Karpas-422 (cell line): ENCODE data around the gene SEMA4C. TPM values are rescaled to one million over a fixed set of nuclear protein-coding genes. Genes with fewer than 3 reads are reported as not detected.
A peak's percentile ranks its signal among the peaks of the same experiment; 100 is the strongest.

Source experiments
- DNase-seq: peaks from one replicate; pipeline ENCODE4 v3.0.0-alpha.2; 2015
- H2AFZ ChIP-seq: fragments of 200-600 bp; sonication (generic); 2 replicates; pipeline ENCODE4 v1.6.1; 2014; ENCODE audit warnings: antibody characterized with exemption, low read length, mixed read lengths
- H3K27ac ChIP-seq: fragments of 200-600 bp; sonication (generic); 2 replicates; pipeline ENCODE4 v1.5.1; 2014; ENCODE audit warnings: mild to moderate bottlenecking, low read length, moderate library complexity
- H3K27me3 ChIP-seq: fragments of 200-600 bp; sonication (generic); 2 replicates; pipeline ENCODE4 v1.6.1; 2014; ENCODE audit warnings: low read length, mixed read lengths
- H3K36me3 ChIP-seq: fragments of 200-600 bp; sonication (generic); 2 replicates; pipeline ENCODE4 v1.6.1; 2014; ENCODE audit warnings: low read length, mixed read lengths; ENCODE audit not compliant: insufficient read depth
- H3K4me1 ChIP-seq: fragments of 200-600 bp; sonication (generic); 2 replicates; pipeline ENCODE4 v1.6.1; 2014; ENCODE audit warnings: mild to moderate bottlenecking, low read length, mixed read lengths
- H3K4me2 ChIP-seq: fragments of 200-600 bp; sonication (generic); 2 replicates; pipeline ENCODE4 v1.6.1; 2014; ENCODE audit warnings: low read length, low read depth, mild to moderate bottlenecking; ENCODE audit not compliant: poor library complexity, severe bottlenecking
- H3K4me3 ChIP-seq: fragments of 200-600 bp; sonication (generic); 2 replicates; pipeline ENCODE4 v1.5.1; 2014; ENCODE audit warnings: mild to moderate bottlenecking, antibody characterized with exemption, low read length, mixed read lengths
- H3K79me2 ChIP-seq: fragments of 200-600 bp; sonication (generic); 2 replicates; pipeline ENCODE4 v1.6.1; 2014; ENCODE audit warnings: mild to moderate bottlenecking, low read length, mixed read lengths
- H3K9ac ChIP-seq: fragments of 200-600 bp; sonication (generic); 2 replicates; pipeline ENCODE4 v1.6.0; 2014; ENCODE audit warnings: low read length
- H3K9me2 ChIP-seq: fragments of 200-600 bp; sonication (generic), shearing (Covaris generic); replicated peaks from 2 replicates; pipeline ENCODE4 v1.6.0; 2014; ENCODE audit warnings: mild to moderate bottlenecking, low read length, moderate library complexity; ENCODE audit not compliant: insufficient read depth
- H3K9me3 ChIP-seq: fragments of 300-700, 200-600 bp; sonication (generic); 2 replicates; pipeline ENCODE4 v1.6.1; 2014; ENCODE audit warnings: low read length, mixed read lengths
- H4K20me1 ChIP-seq: fragments of 200-600 bp; sonication (generic); 2 replicates; pipeline ENCODE4 v1.6.1; 2014; ENCODE audit warnings: mild to moderate bottlenecking, antibody characterized with exemption, low read length, low read depth; ENCODE audit not compliant: insufficient read depth
- total RNA-seq: library from RNA; depleted of rRNA; stranded (reverse); fragments of >200 nt; shearing (Covaris generic); gene quantifications from 2 replicates; pipeline ENCODE4 v1.2.3, GENCODE V29; 2014; ENCODE audit warnings: low replicate concordance

Gene SEMA4C
- total RNA-seq, 1 experiment from 2014 or later: 2.5 TPM

- H3K27me3 ChIP-seq: no peaks in the 10 kb centered on the region
- H3K79me2 ChIP-seq: peaks cover 23% of the 10 kb centered on the region
- no peak overlapping the region for H3K9ac ChIP-seq
- peaks cover 17% of the 10 kb centered on the region for H3K4me1 ChIP-seq
- H4K20me1 ChIP-seq: no peaks in the 10 kb centered on the region
- no peak overlapping the region for H2AFZ ChIP-seq
- H3K4me2 ChIP-seq: no peak overlapping the region
- H3K36me3 ChIP-seq: no peaks in the 10 kb centered on the region
- DNase-seq: no peak
- H3K9me3 ChIP-seq: no peaks in the 10 kb centered on the region
- H3K9me2 ChIP-seq: no peaks in the 10 kb centered on the region
- H3K27ac ChIP-seq: no peak overlapping the region
- H3K4me3 ChIP-seq: no peak overlapping the region
Observed at GRCh38 chr2:96860065-96861029, 9.5 kb downstream of the SEMA4C start.

- H3K36me3 ChIP-seq: no peaks in the 10 kb centered on the region
- H3K9me2 ChIP-seq: no peaks in the 10 kb centered on the region
- H3K4me1 ChIP-seq: peaks cover 17% of the 10 kb centered on the region
- no peak overlapping the region for H3K9ac ChIP-seq
- DNase-seq: no peak
- no peaks in the 10 kb centered on the region for H4K20me1 ChIP-seq
- H3K4me3 ChIP-seq: no peak overlapping the region
- no peaks in the 10 kb centered on the region for H3K27me3 ChIP-seq
- H3K79me2 ChIP-seq: peaks cover 29% of the 10 kb centered on the region
- no peak overlapping the region for H2AFZ ChIP-seq
- no peaks in the 10 kb centered on the region for H3K9me3 ChIP-seq
- no peak overlapping the region for H3K4me2 ChIP-seq
- H3K27ac ChIP-seq: no peak overlapping the region
Observed at GRCh38 chr2:96859681-96860064, 10.2 kb downstream of the SEMA4C start.

- Histone ChIP-seq H3K27ac (no peak overlapping the region), H3K36me3 (no peaks in the 10 kb centered on the region; the same call in 1 of the 2 replicates), H3K9me3 (no peaks in the 10 kb centered on the region), H3K9me2 (no peaks in the 10 kb centered on the region), H3K4me1 (peaks cover 17% of the 10 kb centered on the region), H3K27me3 (no peaks in the 10 kb centered on the region), H3K4me3 (no peak overlapping the region), H2AFZ (no peak overlapping the region), H3K4me2 (no peak overlapping the region), H4K20me1 (no peaks in the 10 kb centered on the region), H3K9ac (no peak overlapping the region), H3K79me2 (peaks cover 34% of the 10 kb centered on the region)
- DNase-seq: no peak
Observed at GRCh38 chr2:96859099-96859649, 10.7 kb downstream of the SEMA4C start.

- Histone ChIP-seq H3K9me2 (no peaks in the 10 kb centered on the region), H3K9ac (peak within 1 kb of the TSS; percentile 97), H3K4me3 (peak within 1 kb of the TSS; percentile 86), H3K27me3 (no peaks in the 10 kb centered on the region), H3K36me3 (no peaks in the 10 kb centered on the region; the same call in 1 of the 2 replicates), H3K4me1 (peaks cover 17% of the 10 kb centered on the region), H3K9me3 (no peaks in the 10 kb centered on the region), H3K4me2 (peak within 1 kb of the TSS; percentile 91), H3K79me2 (peaks cover 35% of the 10 kb centered on the region), H4K20me1 (no peaks in the 10 kb centered on the region), H3K27ac (peak within 1 kb of the TSS; percentile 81), H2AFZ (peak within 1 kb of the TSS; percentile 90)
- DNase-seq: peak; percentile 99
Observed at GRCh38 chr2:96857667-96858372, 12.1 kb downstream of the SEMA4C start, which contains the start of gene ANKRD39. TSS of gene ANKRD39 (minus strand) at chr2:96858016. CDS start at chr2:96857987, 29 bp downstream.

- Histone ChIP-seq H3K9me2 (no peaks in the 10 kb centered on the region), H3K4me3 (peak overlapping the region; percentile 86), H2AFZ (peak overlapping the region; percentile 90), H3K4me1 (peaks cover 17% of the 10 kb centered on the region), H4K20me1 (no peaks in the 10 kb centered on the region), H3K27me3 (no peaks in the 10 kb centered on the region), H3K36me3 (no peaks in the 10 kb centered on the region; the same call in 1 of the 2 replicates), H3K79me2 (peaks cover 35% of the 10 kb centered on the region), H3K4me2 (peak overlapping the region; percentile 91), H3K9ac (peak overlapping the region; percentile 97), H3K9me3 (no peaks in the 10 kb centered on the region), H3K27ac (peak overlapping the region; percentile 81)
- DNase-seq: peak; percentile 79
Observed at GRCh38 chr2:96856776-96857666, 12.9 kb downstream of the SEMA4C start.

- Histone ChIP-seq H4K20me1 (no peaks in the 10 kb centered on the region), H2AFZ (no peak overlapping the region), H3K27ac (no peak overlapping the region), H3K4me3 (no peak overlapping the region), H3K4me2 (no peak overlapping the region), H3K79me2 (peaks cover 35% of the 10 kb centered on the region), H3K9ac (no peak overlapping the region), H3K9me2 (no peaks in the 10 kb centered on the region), H3K9me3 (no peaks in the 10 kb centered on the region), H3K36me3 (peaks cover 7% of the 10 kb centered on the region), H3K27me3 (no peaks in the 10 kb centered on the region), H3K4me1 (peaks cover 18% of the 10 kb centered on the region)
- no peak for DNase-seq
Observed at GRCh38 chr2:96853321-96853720, 16.6 kb downstream of the SEMA4C start.

GRCh38 chr2:96852667-96853066 lies 17.2 kb downstream of the SEMA4C start:
- no peak for DNase-seq
- Histone ChIP-seq H3K4me2 (no peak overlapping the region), H3K36me3 (peaks cover 7% of the 10 kb centered on the region)

More at GRCh38 chr2:96852667-96853066, 17.2 kb downstream of the SEMA4C start:
- Histone ChIP-seq H3K4me1 (peaks cover 18% of the 10 kb centered on the region), H3K9me2 (no peaks in the 10 kb centered on the region), H2AFZ (no peak overlapping the region), H3K9me3 (no peaks in the 10 kb centered on the region), H3K9ac (no peak overlapping the region), H3K27ac (no peak overlapping the region), H3K27me3 (no peaks in the 10 kb centered on the region), H3K79me2 (peaks cover 35% of the 10 kb centered on the region), H4K20me1 (no peaks in the 10 kb centered on the region), H3K4me3 (no peak overlapping the region)
